ENCODE measurements around the gene PIGP. TPM values are rescaled to one million over a fixed set of nuclear protein-coding genes. Genes with fewer than 3 reads are reported as not detected.

PIGP gene
- total and polyA plus RNA-seq, 2 donors: 26.7 to 31.7 TPM

GRCh38 chr21:37088186-37088735 lies 15.4 kb upstream of the PIGP start:
- H3K4me1 ChIP-seq (ENCODE audit: insufficient read depth): no peaks in the 10 kb centered on the region
- no peak for DNase-seq (ENCODE audit: extremely low spot score)
- 63% methylated on average over 5 of the region's 5 CpGs for WGBS
- no peak overlapping the region for H3K27ac ChIP-seq (ENCODE audit: low read depth)
- no peaks in the 10 kb centered on the region for H3K36me3 ChIP-seq (ENCODE audit: insufficient read depth)
- H3K4me3 ChIP-seq (ENCODE audit: low read depth, low read length): no peak overlapping the region

GRCh38 chr21:37087188-37087587 lies 14.3 kb upstream of the PIGP start:
- no peaks in the 10 kb centered on the region for H3K4me1 ChIP-seq (ENCODE audit: insufficient read depth)
- H3K4me3 ChIP-seq (ENCODE audit: low read depth, low read length): no peak overlapping the region
- WGBS: 50% methylated on average over 5 of the region's 5 CpGs
- no peaks in the 10 kb centered on the region for H3K36me3 ChIP-seq (ENCODE audit: insufficient read depth)
- no peak for DNase-seq (ENCODE audit: extremely low spot score)
- H3K27ac ChIP-seq (ENCODE audit: low read depth): no peak overlapping the region

- no peaks in the 10 kb centered on the region for H3K4me1 ChIP-seq (ENCODE audit: insufficient read depth)
- H3K27ac ChIP-seq (ENCODE audit: low read depth): no peak overlapping the region
- no peak for DNase-seq (ENCODE audit: extremely low spot score)
- no peak overlapping the region for H3K4me3 ChIP-seq (ENCODE audit: low read depth, low read length)
- 82% methylated on average over 3 of the region's 3 CpGs for WGBS
- H3K36me3 ChIP-seq (ENCODE audit: insufficient read depth): no peaks in the 10 kb centered on the region
Observed at GRCh38 chr21:37085726-37086125, 12.9 kb upstream of the PIGP start.

GRCh38 chr21:37082856-37083528 lies 10.1 kb upstream of the PIGP start:
- no peak for DNase-seq (ENCODE audit: extremely low spot score)
- Histone ChIP-seq H3K36me3 (ENCODE audit: insufficient read depth) (no peaks in the 10 kb centered on the region), H3K27ac (ENCODE audit: low read depth) (no peak overlapping the region), H3K4me1 (ENCODE audit: insufficient read depth) (no peaks in the 10 kb centered on the region), H3K4me3 (ENCODE audit: low read depth, low read length) (no peak overlapping the region)

- no peak overlapping the region for H3K4me3 ChIP-seq (ENCODE audit: low read depth, low read length)
- no peak for DNase-seq (ENCODE audit: extremely low spot score)
- H3K36me3 ChIP-seq (ENCODE audit: insufficient read depth): no peaks in the 10 kb centered on the region
- no peaks in the 10 kb centered on the region for H3K4me1 ChIP-seq (ENCODE audit: insufficient read depth)
- 71% methylated on average over 1 of the region's 1 CpG for WGBS
- H3K27ac ChIP-seq (ENCODE audit: low read depth): no peak overlapping the region
Observed at GRCh38 chr21:37082375-37082774, 9.5 kb upstream of the PIGP start.

GRCh38 chr21:37079211-37079824 lies 6.4 kb upstream of the PIGP start:
- Histone ChIP-seq H3K27ac (ENCODE audit: low read depth) (no peak overlapping the region), H3K4me1 (ENCODE audit: insufficient read depth) (no peaks in the 10 kb centered on the region), H3K36me3 (ENCODE audit: insufficient read depth) (no peaks in the 10 kb centered on the region), H3K4me3 (ENCODE audit: low read depth, low read length) (no peak overlapping the region)
- 82% methylated on average over 6 of the region's 6 CpGs for WGBS
- no peak for DNase-seq (ENCODE audit: extremely low spot score)

GRCh38 chr21:37077403-37077802 lies 4.5 kb upstream of the PIGP start:
- no peaks in the 10 kb centered on the region for H3K4me1 ChIP-seq (ENCODE audit: insufficient read depth)
- 95% methylated on average over 1 of the region's 1 CpG for WGBS
- H3K36me3 ChIP-seq (ENCODE audit: insufficient read depth): no peaks in the 10 kb centered on the region
- DNase-seq (ENCODE audit: extremely low spot score): no peak
- no peak overlapping the region for H3K4me3 ChIP-seq (ENCODE audit: low read depth, low read length)
- no peak overlapping the region for H3K27ac ChIP-seq (ENCODE audit: low read depth)

GRCh38 chr21:37076087-37076850 lies 3.4 kb upstream of the PIGP start:
- no peaks in the 10 kb centered on the region for H3K4me1 ChIP-seq (ENCODE audit: insufficient read depth)
- no peak overlapping the region for H3K4me3 ChIP-seq (ENCODE audit: low read depth, low read length)
- no peak overlapping the region for H3K27ac ChIP-seq (ENCODE audit: low read depth)
- no peaks in the 10 kb centered on the region for H3K36me3 ChIP-seq (ENCODE audit: insufficient read depth)
- DNase-seq (ENCODE audit: extremely low spot score): no peak
- 99% methylated on average over 4 of the region's 4 CpGs for WGBS

GRCh38 chr21:37075214-37075770 lies 2.4 kb upstream of the PIGP start:
- Histone ChIP-seq H3K36me3 (ENCODE audit: insufficient read depth) (no peaks in the 10 kb centered on the region), H3K27ac (ENCODE audit: low read depth) (no peak overlapping the region), H3K4me3 (ENCODE audit: low read depth, low read length) (no peak overlapping the region), H3K4me1 (ENCODE audit: insufficient read depth) (no peaks in the 10 kb centered on the region)
- 89% methylated on average over 4 of the region's 4 CpGs for WGBS
- no peak for DNase-seq (ENCODE audit: extremely low spot score)

- Histone ChIP-seq H3K27ac (ENCODE audit: low read depth) (no peak overlapping the region), H3K36me3 (ENCODE audit: insufficient read depth) (no peaks in the 10 kb centered on the region), H3K4me3 (ENCODE audit: low read depth, low read length) (peak overlapping the region; percentile 69), H3K4me1 (ENCODE audit: insufficient read depth) (no peaks in the 10 kb centered on the region)
- 32% methylated on average over 9 of the region's 9 CpGs for WGBS
- DNase-seq (ENCODE audit: extremely low spot score): no peak
Observed at GRCh38 chr21:37074546-37074945, 1.7 kb upstream of the PIGP start.

- H3K27ac ChIP-seq (ENCODE audit: low read depth): no peak overlapping the region
- H3K36me3 ChIP-seq (ENCODE audit: insufficient read depth): no peaks in the 10 kb centered on the region
- H3K4me1 ChIP-seq (ENCODE audit: insufficient read depth): no peaks in the 10 kb centered on the region
- 4% methylated on average over 13 of the region's 13 CpGs for WGBS
- peak overlapping the region; percentile 69 for H3K4me3 ChIP-seq (ENCODE audit: low read depth, low read length)
- no peak for DNase-seq (ENCODE audit: extremely low spot score)
Observed at GRCh38 chr21:37074197-37074510, 1.3 kb upstream of the PIGP start.

GRCh38 chr21:37073417-37074196 lies 736 bp upstream of the PIGP start:
- under 1% methylated on average over 70 of the region's 70 CpGs for WGBS
- DNase-seq (ENCODE audit: extremely low spot score): no peak

GRCh38 chr21:37072274-37072987 lies 440 bp downstream of the PIGP start:
- H3K36me3 ChIP-seq (ENCODE audit: insufficient read depth): no peaks in the 10 kb centered on the region
- no peaks in the 10 kb centered on the region for H3K4me1 ChIP-seq (ENCODE audit: insufficient read depth)
- peak overlapping the region; percentile 99 for H3K27ac ChIP-seq (ENCODE audit: low read depth)
- peak; percentile 59 for DNase-seq (ENCODE audit: extremely low spot score)
- peak overlapping the region; percentile 69 for H3K4me3 ChIP-seq (ENCODE audit: low read depth, low read length)
- WGBS: under 1% methylated on average over 54 of the region's 54 CpGs

More at GRCh38 chr21:37073417-37074196, 736 bp upstream of the PIGP start:
- Histone ChIP-seq H3K36me3 (ENCODE audit: insufficient read depth) (no peaks in the 10 kb centered on the region), H3K27ac (ENCODE audit: low read depth) (peak overlapping the region; percentile 94), H3K4me1 (ENCODE audit: insufficient read depth) (no peaks in the 10 kb centered on the region), H3K4me3 (ENCODE audit: low read depth, low read length) (peak overlapping the region; percentile 69)
